Raji (cell line): ENCODE data around the gene PPP6R1.

ENCODE experiments used
- POLR2A ChIP-seq: IDR thresholded peaks from 2 replicates; pipeline ENCODE4 v1.6.1; 2011; ENCODE audit warnings: low read depth, low read length, control low read depth; ENCODE audit not compliant: insufficient read depth

Gene PPP6R1

DNA sequence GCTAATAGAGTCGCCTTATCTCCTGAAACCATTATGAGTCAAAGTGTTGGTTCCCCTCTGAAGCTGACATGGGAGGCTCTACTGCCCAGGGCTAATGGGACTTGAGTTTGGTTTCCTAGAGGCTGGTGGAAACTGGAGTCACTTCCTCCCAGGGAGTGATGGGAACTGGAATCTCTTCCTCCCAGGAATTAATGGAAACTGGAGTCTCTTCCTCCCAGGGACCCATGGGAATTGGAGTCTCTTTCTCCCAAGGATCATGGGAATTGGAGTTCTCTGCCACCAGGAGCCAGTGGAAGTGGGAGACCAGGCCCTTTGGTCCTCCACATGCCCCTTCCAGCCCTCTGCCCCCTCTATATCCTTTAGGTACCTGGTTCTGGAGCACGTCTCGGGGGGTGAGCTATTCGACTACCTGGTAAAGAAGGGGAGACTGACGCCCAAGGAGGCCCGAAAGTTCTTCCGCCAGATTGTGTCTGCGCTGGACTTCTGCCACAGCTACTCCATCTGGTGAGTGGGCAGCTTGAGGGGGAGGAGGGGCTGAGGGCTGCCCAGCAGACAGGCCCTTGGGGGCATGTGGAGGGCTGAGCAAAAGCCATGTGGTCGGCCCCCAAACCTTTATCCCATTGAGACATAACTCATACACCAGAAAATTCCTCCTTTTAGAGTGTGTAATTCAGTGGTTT, 30.4 kb upstream of the PPP6R1 start:
- no peak for TF ChIP-seq POLR2A

DNA sequence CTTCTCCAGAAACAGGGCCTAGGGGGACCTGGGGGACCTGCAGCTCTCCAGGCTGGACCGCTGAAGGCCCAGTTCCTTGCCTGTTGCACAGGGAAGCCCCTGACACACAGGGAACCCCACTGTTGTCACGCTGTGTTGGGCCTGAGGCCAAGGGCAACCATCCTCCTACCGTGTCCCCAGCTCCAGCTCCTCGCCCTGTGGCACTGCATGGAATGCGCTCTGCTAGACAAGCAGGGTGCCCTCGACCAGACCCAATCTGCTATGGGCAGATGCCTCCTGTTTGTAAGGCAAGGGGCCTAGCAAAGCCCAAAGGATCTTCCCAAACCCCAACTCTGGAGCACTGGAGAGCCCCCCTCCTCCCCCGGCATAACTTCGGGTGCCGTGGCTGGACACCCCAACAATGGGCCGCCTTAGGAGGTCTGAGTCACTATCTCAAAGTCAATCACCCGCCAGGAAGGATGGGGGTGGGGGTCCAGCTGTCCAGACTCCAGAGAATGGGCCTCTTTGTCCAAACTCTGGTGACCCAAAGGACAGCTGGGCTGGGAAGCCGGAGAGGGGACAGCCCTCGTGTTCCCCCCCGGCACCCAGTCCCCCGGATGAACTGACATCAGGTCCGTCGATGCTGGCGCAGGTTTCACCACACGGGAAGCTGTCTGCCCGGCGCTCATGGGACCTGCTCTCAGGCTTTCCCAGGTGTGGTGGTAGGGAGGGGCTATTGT, 28.7 kb upstream of the PPP6R1 start:
- no peak for TF ChIP-seq POLR2A

DNA sequence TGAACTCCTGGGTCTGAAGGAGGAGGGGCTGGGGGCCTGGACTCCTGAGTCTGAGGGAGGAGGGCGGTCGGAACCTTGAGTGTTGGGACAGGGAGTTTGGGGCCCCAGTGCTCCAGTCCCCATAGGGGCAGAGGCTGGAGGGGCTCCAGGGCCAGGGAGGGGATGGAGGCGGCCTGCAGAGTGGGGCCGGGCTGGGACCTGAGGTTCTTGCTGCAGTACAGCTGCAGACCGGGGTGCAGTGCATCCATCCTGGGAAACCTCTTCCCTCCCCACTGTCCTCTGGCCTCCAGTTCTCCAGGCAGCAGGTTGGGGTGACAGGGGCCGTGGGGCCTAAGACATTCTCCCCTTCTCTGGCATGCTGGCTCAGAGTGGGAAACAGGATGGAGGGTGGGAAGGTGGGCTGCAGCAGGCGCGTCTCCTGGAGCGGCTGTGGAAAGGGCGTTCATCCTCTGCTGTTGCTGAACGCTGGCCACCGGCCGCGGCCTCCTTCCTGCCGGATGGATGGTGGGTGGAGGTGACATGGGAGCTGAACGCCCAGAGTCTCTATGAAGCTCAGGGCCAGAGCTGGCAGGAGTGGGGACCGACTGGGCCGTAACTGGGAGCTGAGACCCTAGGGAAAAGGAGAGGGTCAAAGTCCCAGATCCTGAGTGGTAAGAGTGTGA, 26.5 kb upstream of the PPP6R1 start:
- TF ChIP-seq POLR2A = no peak

DNA sequence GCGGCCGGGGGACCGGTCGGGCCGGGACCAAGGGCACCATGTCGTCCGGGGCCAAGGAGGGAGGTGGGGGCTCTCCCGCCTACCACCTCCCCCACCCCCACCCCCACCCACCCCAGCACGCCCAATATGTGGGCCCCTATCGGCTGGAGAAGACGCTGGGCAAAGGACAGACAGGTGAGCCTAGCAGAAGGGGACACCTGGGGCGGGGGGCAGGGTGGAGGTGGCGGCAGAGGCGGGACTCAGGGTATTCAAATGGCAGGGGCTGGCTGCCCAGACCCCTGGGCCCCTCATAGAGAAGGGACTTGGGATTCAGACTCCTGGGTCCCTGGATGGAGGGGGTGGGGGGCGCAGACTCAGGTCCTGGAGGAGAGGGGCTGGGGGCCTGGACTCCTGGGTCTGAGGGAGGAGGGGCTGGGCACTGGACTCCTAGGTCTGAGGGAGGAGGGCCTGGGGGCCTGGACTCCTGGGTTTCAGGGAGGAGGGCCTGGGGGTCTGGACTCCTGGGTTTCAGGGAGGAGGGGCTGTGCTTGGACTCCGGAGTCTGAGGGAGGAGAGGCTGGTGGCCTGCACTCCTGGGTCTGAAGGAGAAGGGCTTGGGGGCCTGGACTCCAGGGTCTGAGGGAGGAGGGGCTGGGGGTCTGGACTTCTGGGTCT, 25.7 kb upstream of the PPP6R1 start:
- no peak for TF ChIP-seq POLR2A

DNA sequence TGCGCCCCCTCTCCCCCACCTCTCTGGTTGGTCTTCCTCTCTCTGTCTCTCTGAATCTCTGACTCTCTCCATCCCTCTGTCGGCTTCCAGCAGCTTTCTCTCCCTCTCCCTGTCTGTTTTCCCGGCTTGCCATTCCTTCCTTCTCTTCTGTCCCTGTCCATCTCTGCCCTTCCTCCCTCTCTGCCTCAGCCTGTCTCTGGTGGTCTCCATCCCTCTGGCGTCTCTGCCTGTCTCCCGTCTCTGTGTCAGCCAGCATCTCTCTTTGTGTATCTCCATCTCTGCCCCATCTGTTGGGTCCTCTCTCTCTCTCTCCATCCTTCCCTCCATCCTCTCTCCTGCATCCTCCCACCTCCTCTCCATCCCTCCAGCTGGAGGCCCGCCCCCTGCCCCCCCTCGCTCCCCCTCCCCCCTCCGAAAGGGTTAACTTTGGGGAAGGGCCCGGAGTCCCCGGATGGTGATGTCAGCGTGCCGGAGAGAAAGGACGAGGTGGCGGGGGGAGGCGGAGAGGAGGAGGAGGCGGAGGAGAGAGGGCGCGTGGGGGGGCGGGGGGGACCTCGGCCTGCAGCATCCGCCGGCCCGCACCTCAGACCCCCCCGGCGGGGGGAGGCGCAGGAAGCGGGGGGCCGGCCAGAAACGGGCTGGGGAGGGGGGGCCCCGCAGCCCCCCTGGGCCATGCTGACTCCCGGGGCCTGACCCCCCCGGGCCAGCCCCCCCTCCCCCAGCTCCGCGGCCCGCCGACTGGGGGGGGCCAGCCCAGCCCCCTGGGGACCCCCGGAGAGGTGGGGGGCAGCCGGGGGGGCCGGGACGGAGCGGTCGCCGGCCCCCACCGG, 24.9 kb upstream of the PPP6R1 start, which contains the start of gene BRSK1:
BRSK1 (plus strand) TSS at position 450 of the 830 bp plus-strand sequence. CDS start 446 bp downstream, outside the sequence.
- no peak for TF ChIP-seq POLR2A

DNA sequence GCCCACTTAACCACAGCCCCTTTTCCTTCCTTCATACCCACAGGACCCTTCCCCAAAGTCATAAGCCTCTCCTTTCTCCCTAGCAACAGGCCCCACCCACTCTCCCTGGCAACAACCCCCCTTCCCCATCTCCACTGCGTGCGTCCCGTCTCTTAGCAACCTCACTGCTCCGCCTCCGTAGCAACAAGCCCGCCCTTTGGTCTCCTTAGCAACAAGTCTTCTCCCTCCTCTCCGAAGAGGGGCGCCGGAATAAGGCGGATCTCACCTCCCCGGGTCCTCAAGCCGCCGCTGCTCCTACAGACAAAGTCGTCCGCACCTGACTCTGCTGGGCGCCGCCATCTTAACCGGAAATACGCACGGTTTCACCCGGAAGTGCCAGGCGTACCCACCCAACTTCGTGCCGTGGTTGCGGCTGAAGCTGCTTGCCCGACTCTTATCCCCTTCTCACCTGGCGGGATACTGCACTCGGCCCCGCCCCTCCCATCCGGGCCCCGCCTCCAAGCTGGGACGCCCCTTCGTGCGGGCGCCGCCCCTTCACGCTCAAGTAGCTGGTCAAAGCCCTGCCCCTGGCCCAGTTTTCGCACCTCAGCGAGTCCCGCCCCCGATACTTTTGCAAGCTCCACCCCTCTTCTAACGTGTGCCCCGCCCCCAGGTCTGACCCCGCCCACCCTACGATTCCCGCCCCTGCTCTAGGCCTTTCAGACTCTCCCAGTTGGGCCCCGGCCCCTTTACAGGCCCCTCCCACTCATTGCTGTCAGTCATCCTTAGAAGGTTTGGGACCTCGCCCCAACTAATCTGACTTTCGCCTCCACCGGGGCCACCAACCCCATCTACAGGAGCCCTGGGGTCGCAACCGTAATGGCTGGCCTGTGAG, 21.2 kb upstream of the PPP6R1 start, which contains the start of gene HSPBP1:
HSPBP1 (minus strand) TSS at position 341 of the 874 bp plus-strand sequence. CDS start 502 bp downstream, outside the sequence.
- TF ChIP-seq POLR2A = peak; percentile 71

DNA sequence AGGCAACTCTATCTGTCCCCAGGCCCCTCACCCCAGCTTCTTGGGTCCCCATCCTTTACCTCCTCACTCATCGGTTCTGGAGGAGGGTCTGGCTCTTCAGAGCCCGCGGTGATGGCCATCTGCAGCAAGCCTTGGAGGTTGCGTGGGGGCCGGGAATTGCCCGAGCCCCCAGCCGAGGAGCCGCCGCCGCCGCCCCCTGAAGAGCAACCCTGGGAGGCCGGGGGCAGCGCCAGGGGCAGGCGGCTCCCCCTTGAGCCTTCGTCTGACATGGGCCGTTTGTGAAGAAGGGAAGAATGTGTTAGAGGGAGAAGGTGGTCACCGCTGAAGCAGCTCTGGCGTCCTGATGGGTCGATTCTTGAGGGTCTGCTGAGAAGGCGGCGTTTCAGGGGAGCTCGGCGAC, 20.5 kb upstream of the PPP6R1 start:
- no peak for TF ChIP-seq POLR2A

DNA sequence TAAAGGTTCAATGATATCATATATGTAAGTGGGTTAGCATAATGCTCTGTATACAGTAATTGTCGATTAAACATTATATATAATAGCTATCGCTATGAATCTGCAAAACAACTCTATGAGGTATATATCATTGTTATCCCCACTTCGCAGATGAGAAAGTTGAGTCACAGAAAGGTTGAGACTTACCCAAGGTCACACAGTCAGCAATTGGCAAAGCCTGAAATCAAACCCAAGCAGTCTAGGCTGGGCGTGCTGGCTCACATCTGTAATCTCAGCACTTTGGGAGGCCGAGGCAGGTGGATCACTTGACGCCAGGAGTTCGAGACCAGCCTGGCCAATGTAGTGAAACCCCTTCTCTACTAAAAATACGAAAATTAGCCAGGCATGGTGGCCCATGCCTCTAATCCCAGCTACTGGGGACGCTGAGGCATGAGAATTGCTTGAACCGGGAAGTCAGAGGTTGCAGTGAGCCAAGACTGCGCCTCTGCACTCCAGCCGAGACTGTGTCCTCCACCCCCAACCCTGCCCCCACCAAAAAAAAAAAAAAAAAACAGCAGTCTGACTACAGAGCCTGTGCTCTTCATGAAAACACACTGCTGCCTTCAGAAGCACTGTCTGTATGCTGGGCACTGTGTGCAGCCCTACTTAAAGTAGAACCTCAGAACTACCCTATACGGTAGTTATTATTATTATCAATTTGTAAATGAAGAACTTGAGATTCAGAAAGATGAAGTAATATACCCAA, 19.7 kb upstream of the PPP6R1 start:
- TF ChIP-seq POLR2A = no peak

DNA sequence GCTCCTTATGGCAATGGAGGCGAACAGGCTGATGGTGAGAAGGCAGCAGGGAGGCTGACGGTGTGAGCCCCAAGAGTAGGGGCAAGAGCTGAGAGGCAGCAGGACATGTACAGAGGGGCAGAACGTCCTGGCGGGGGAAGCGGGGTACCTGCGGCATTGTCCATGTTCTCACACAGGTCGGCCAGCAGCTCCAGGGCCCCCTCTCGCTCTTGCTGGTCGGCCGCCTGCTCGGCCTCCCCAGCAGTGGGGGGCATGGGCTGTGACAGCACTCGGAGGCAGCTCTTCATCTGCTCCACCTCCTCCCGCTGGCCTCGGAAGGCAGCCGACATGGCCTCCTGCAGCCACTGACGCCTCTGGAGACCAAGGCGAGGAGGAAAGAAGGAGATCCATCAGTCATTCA, 18.7 kb upstream of the PPP6R1 start:
- TF ChIP-seq POLR2A = no peak

DNA sequence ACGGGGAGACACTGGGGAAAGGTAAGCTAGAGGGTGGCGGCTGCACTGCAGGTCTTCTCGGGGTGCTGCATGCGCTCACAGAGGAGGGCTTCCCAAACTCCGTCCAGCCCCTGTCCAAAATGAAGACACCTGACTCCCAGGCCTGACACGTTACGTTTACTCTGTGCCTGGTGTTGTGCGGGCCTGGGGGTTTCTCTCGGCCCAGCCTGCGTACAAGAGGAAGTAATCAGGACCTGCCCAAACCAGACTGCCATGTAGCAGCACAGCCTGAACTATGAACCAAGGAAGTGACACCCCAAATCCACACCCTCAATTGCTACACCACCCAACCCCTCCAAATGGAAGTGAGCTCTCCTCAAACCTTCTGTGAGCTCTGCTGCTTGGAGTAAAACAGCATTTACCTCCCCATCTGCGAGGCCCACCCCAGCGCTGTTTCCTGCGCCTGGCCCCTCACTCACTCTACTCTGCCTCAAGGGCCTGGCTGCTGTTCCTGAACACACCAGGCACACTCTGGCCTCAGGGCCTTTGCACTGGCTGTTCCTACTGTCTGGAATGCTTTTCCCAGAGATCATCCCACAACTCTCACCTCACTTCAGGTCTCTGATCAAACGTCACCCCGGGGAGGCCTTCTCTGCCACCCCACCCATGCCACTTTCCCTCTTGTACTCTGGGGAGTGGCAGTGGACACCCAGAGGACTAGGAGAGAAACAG, 18.1 kb upstream of the PPP6R1 start:
- no peak; the same call in 1 of the 2 replicates for TF ChIP-seq POLR2A

DNA sequence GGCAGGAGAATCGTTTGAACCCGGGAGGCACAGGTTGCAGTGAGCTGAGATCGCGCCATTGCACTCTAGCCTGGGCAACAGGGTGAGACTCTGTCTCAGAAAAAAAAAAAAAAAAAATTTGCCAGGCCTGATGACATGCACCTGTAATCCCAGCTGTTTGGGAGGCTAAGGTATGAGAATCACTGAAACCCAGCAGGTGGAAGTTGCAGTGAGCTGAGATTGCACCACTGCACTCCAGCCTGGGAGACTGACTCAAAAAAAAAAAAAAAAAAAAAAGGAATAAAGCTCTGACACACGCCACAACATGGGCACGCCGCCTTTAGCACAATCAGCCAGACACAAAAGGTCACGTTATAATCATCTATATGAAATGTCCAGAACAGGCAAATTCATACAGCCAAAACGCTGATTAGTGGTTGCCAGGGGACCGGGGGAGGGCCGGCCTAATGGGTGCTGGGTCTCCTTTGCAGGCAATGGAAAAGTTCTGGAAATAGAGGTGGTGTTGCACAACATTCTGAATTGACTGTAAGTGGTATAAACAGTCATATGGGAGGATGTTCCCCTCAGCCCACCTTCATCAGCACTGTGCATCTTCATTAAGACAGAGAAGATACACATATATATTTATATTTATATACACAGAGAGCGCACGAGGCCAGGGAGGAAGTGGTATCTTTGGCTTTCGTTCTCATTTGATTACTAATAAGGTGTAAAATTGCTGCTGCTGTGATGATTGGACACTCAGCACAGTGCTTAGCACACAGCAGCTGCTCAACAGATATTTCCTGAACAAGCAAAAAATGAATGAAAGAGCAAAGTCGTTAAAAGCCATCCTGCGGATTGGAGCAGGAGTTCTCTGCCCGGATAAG, 17.3 kb upstream of the PPP6R1 start:
- peak; percentile 47; the same call in 1 of the 2 replicates for TF ChIP-seq POLR2A

DNA sequence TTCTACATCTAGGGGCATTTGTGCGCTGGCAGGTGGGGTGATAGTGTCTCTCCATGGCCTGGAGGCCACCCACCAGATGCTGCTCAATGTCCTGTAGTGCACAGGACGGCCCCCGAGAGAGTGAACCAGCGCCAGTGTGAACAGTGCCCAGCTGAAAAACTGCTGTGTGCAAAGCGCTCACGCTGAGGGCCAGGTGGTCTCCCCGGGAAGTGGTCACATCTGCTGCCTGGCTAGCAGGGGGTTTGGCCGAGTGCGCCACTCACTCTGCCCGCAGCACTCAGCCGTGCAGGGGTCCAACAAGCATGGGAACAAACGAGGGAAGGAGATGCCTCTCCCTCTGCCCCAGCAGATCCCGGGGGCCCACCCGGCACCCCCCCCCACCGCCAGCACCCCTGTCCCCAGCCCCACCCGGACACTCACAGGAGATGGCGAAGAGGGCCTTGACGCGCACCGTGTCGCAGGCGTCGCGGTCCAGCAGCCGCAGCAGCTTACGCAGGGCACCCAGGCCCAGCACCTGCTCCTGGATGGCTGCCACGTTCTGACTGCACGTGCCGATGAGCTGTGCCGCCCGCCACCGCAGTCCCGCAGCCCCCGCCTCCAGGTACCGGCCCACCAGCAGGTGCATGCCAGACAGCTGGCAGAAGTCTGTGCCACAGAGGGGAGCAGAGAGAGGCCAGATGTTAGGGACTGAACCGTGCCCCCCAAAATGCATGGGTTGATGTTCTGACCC, 15.3 kb upstream of the PPP6R1 start:
- TF ChIP-seq POLR2A = no peak
